HepG2 (cell line): Measurements from ENCODE around the gene PLCXD1.

Experiments
- CCDC6 ChIP-seq: sonication (generic); formaldehyde crosslinking; IDR thresholded peaks from 2 replicates; pipeline ENCODE4 v1.8.1; 2022; ENCODE audit warnings: mild to moderate bottlenecking, missing genetic modification reagents, moderate library complexity
- POLR2A ChIP-seq, 2 experiments: IDR thresholded peaks; 2 replicates each; pipeline ENCODE4 v1.6.1; 2011; ENCODE audit warnings: low read depth in 2 of 2, low read length in 2 of 2, mild to moderate bottlenecking in 1 of 2, moderate library complexity in 1 of 2; ENCODE audit not compliant: insufficient read depth in 1 of 2
- SP1 ChIP-seq, 2 experiments: fragments of 450-650 bp in 1 of 2; sonication (generic) in 1 of 2; formaldehyde crosslinking in 1 of 2; IDR thresholded peaks; 2 replicates each; pipeline versions ENCODE4 v1.4.0 to v1.6.1; 2016 to 2020; ENCODE audit warnings: missing genetic modification reagents in 1 of 2
- TF ChIP-seq, protein P1 (sequence below): sonication (generic); formaldehyde crosslinking; IDR thresholded peaks from 2 replicates; pipeline ENCODE4 v1.5.0; 2020; ENCODE audit warnings: mild to moderate bottlenecking, missing genetic modification reagents, moderate library complexity

- TF ChIP-seq POLR2A (IDR thresholded peaks at IDR 0.05; ENCODE audit: insufficient read depth in 1 of 2, low read depth in 2 of 2, low read length in 2 of 2) (no peak), SP1 (IDR thresholded peaks at IDR 0.05) (no peak), SP1 (CRISPR knock-in tag; IDR thresholded peaks at IDR 0.05) (no peak), CCDC6 (CRISPR knock-in tag) (no peak)
- TF ChIP-seq, protein P1, sequence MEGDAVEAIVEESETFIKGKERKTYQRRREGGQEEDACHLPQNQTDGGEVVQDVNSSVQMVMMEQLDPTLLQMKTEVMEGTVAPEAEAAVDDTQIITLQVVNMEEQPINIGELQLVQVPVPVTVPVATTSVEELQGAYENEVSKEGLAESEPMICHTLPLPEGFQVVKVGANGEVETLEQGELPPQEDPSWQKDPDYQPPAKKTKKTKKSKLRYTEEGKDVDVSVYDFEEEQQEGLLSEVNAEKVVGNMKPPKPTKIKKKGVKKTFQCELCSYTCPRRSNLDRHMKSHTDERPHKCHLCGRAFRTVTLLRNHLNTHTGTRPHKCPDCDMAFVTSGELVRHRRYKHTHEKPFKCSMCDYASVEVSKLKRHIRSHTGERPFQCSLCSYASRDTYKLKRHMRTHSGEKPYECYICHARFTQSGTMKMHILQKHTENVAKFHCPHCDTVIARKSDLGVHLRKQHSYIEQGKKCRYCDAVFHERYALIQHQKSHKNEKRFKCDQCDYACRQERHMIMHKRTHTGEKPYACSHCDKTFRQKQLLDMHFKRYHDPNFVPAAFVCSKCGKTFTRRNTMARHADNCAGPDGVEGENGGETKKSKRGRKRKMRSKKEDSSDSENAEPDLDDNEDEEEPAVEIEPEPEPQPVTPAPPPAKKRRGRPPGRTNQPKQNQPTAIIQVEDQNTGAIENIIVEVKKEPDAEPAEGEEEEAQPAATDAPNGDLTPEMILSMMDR (CRISPR knock-in tag): no peak
Observed at GRCh38 chrX:329291-329910, 48.2 kb downstream of the PLCXD1 start.
